MM.1S (cell line): ENCODE data around the gene S100A16.

Source experiments
- DNase-seq: peaks from one replicate; pipeline ENCODE4 v3.0.0-alpha.2; 2015
- H2AFZ ChIP-seq: fragments of 300-600 bp; sonication (generic); 2 replicates; pipeline ENCODE4 v1.6.0; 2016; ENCODE audit warnings: antibody characterized with exemption, low read length
- H3F3A ChIP-seq: fragments of 300-600 bp; sonication (generic); 2 replicates; pipeline ENCODE4 v1.6.1; 2016; ENCODE audit warnings: mild to moderate bottlenecking, antibody characterized with exemption, low read length, moderate library complexity, mixed read lengths; ENCODE audit not compliant: insufficient read depth
- H3K27ac ChIP-seq: fragments of 300-600 bp; sonication (generic); 2 replicates; pipeline ENCODE4 v1.5.1; 2016; ENCODE audit warnings: mild to moderate bottlenecking, low read length
- H3K27me3 ChIP-seq: fragments of 300-600 bp; sonication (generic); replicated peaks from 2 replicates; pipeline ENCODE4 v1.6.0; 2016; ENCODE audit warnings: low read length; ENCODE audit not compliant: insufficient read depth
- H3K36me3 ChIP-seq: fragments of 300-600 bp; sonication (generic); replicated peaks from 2 replicates; pipeline ENCODE4 v1.6.1; 2016; ENCODE audit warnings: mild to moderate bottlenecking, low read length, mixed read lengths; ENCODE audit not compliant: insufficient read depth
- H3K4me1 ChIP-seq: fragments of 300-600 bp; sonication (generic); 2 replicates; pipeline ENCODE4 v1.6.1; 2016; ENCODE audit warnings: low read length, mixed read lengths
- H3K4me2 ChIP-seq: fragments of 300-600 bp; sonication (generic); 2 replicates; pipeline ENCODE4 v1.6.0; 2016; ENCODE audit warnings: low read depth, low read length
- H3K4me3 ChIP-seq: fragments of 300-600 bp; sonication (generic); 2 replicates; pipeline ENCODE4 v1.5.1; 2016; ENCODE audit warnings: low read length, mixed read lengths
- H3K79me2 ChIP-seq: fragments of 300-600 bp; sonication (generic); 2 replicates; pipeline ENCODE4 v1.6.1; 2016; ENCODE audit warnings: mixed run types, low read length, mixed read lengths
- H3K9ac ChIP-seq: fragments of 300-600 bp; sonication (generic); 2 replicates; pipeline ENCODE4 v1.6.1; 2016; ENCODE audit warnings: low read length, mixed read lengths
- H3K9me2 ChIP-seq: fragments of 300-600 bp; sonication (generic); replicated peaks from 2 replicates; pipeline ENCODE4 v1.6.1; 2016; ENCODE audit warnings: mild to moderate bottlenecking, low read length, mixed read lengths; ENCODE audit not compliant: insufficient read depth
- H3K9me3 ChIP-seq: fragments of 300-600 bp; sonication (generic); replicated peaks from 2 replicates; pipeline ENCODE4 v1.6.1; 2016; ENCODE audit warnings: mild to moderate bottlenecking, low read length, mixed read lengths; ENCODE audit not compliant: insufficient read depth
- H4K20me1 ChIP-seq: fragments of 300-600 bp; sonication (generic); 2 replicates; pipeline ENCODE4 v1.6.1; 2016; ENCODE audit warnings: mild to moderate bottlenecking, low read length, moderate library complexity, mixed read lengths; ENCODE audit not compliant: insufficient read depth
- EZH2 ChIP-seq: fragments of 300-600 bp; sonication (generic); optimal IDR thresholded peaks from 2 replicates; pipeline ENCODE3; 2017; ENCODE audit warnings: low read depth, mild to moderate bottlenecking, antibody characterized with exemption, low read length, mixed read lengths
- EZH2phosphoT487 ChIP-seq: fragments of 300-600 bp; sonication (generic); IDR thresholded peaks from 2 replicates; pipeline ENCODE4 v1.6.1; 2018; ENCODE audit warnings: antibody characterized with exemption, low read length
- TF ChIP-seq, protein P1 (sequence below): fragments of 300-600 bp; sonication (generic); IDR thresholded peaks from 2 replicates; pipeline ENCODE4 v1.5.1; 2016; ENCODE audit warnings: antibody characterized with exemption, low read length, mixed read lengths

Gene S100A16

DNA sequence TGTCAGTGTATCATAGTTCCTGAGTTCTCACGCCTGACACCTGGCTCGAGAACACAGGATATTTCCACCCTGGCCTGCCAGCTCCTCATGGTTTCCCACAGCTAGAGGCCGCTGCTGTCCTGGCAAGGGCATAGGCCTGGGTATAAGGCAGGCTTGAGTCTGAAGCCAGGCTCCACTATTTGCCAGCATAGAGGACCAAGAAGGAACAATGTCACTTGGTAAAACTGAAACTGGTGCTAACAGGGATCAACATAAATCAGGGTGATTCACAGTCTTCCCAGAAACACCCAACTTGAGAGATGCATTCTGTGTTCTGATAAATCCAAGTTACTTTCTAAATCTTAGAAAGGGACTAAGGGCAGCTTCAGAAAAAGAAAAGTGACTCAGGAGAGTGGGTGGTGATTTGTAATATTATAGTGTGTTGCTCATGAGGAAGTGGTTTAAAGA, 40.3 kb downstream of the S100A16 start:
- peak; percentile 77 for DNase-seq

DNA sequence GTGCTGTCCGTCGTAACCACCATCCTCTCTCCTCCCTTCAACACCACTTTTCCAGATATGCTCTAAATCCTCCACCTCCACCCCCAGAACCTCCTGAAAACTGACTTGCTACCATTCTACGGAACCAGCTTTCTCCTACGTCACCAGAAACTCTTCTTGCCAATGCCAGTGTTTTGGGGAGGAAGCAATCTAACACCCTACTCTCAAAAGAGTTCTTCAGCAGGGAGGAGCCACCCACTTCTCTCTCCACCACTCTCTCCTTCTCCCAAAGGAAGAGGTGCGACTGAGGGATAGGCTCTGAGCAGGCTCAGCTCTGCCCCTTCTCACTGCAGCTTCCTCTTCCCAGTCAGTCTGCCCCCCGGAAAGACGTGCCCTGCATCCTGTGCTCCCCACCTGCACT, 41.2 kb downstream of the S100A16 start:
- no peak overlapping the region for H3K4me3 ChIP-seq
- H4K20me1 ChIP-seq: no peaks in the 10 kb centered on the region
- no peak overlapping the region for H3K4me2 ChIP-seq
- peaks cover 7% of the 10 kb centered on the region for H3K4me1 ChIP-seq
- no peaks in the 10 kb centered on the region for H3K79me2 ChIP-seq
- DNase-seq: no peak
- H3F3A ChIP-seq: no peaks in the 10 kb centered on the region
- H3K36me3 ChIP-seq: no peaks in the 10 kb centered on the region
- H3K27me3 ChIP-seq: no peaks in the 10 kb centered on the region
- H3K27ac ChIP-seq: no peak overlapping the region
- no peaks in the 10 kb centered on the region for H3K9me3 ChIP-seq
- no peaks in the 10 kb centered on the region for H3K9me2 ChIP-seq
- TF ChIP-seq EZH2phosphoT487 (no peak), EZH2 (no peak)
- TF ChIP-seq, protein P1, sequence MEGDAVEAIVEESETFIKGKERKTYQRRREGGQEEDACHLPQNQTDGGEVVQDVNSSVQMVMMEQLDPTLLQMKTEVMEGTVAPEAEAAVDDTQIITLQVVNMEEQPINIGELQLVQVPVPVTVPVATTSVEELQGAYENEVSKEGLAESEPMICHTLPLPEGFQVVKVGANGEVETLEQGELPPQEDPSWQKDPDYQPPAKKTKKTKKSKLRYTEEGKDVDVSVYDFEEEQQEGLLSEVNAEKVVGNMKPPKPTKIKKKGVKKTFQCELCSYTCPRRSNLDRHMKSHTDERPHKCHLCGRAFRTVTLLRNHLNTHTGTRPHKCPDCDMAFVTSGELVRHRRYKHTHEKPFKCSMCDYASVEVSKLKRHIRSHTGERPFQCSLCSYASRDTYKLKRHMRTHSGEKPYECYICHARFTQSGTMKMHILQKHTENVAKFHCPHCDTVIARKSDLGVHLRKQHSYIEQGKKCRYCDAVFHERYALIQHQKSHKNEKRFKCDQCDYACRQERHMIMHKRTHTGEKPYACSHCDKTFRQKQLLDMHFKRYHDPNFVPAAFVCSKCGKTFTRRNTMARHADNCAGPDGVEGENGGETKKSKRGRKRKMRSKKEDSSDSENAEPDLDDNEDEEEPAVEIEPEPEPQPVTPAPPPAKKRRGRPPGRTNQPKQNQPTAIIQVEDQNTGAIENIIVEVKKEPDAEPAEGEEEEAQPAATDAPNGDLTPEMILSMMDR: no peak
- no peak overlapping the region for H2AFZ ChIP-seq
- no peak overlapping the region for H3K9ac ChIP-seq

More for the DNA sequence above, 40.3 kb downstream of the S100A16 start:
- no peak overlapping the region for H3K4me3 ChIP-seq
- no peak overlapping the region for H2AFZ ChIP-seq
- no peaks in the 10 kb centered on the region for H4K20me1 ChIP-seq
- H3K9me3 ChIP-seq: no peaks in the 10 kb centered on the region
- peaks cover under 1% of the 10 kb centered on the region; the same call in 1 of the 2 replicates for H3K27me3 ChIP-seq
- no peaks in the 10 kb centered on the region for H3F3A ChIP-seq
- no peaks in the 10 kb centered on the region for H3K36me3 ChIP-seq
- no peaks in the 10 kb centered on the region for H3K9me2 ChIP-seq
- no peak overlapping the region for H3K27ac ChIP-seq
- 0 out of 2 replicates have a peak, but pooled peaks cover 3% of the 10 kb centered on the region for H3K4me1 ChIP-seq
- H3K9ac ChIP-seq: no peak overlapping the region
- no peaks in the 10 kb centered on the region for H3K79me2 ChIP-seq
- no peak overlapping the region for H3K4me2 ChIP-seq
- TF ChIP-seq, protein P1: peak; percentile 93
- TF ChIP-seq EZH2: no peak
- TF ChIP-seq EZH2phosphoT487: no peak

DNA sequence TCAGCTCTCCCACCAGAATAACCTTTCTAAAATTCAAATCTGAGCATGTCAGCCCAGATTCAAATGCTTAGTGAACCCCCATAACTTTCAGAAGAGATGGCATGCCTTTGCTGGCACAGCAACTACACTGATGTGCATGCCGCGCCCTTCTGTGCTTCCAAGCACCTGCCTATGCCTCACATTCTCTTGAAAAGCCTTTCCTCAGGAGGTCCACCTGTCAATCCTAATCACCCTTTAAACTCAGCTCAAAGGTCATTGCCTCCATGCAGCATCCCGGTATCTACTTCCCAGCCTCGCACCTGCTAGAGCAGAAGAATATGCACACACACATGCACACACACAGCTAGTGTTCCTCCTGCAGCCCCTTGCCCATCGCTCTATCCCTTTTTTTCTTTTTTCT, 42.1 kb downstream of the S100A16 start:
- no peak overlapping the region for H3K4me3 ChIP-seq
- DNase-seq: no peak
- no peaks in the 10 kb centered on the region for H3K79me2 ChIP-seq
- no peaks in the 10 kb centered on the region for H3K27me3 ChIP-seq
- no peaks in the 10 kb centered on the region for H3F3A ChIP-seq
- no peak for TF ChIP-seq EZH2
- TF ChIP-seq, protein P1: no peak
- no peak for TF ChIP-seq EZH2phosphoT487
- H2AFZ ChIP-seq: no peak overlapping the region
- no peaks in the 10 kb centered on the region for H3K36me3 ChIP-seq
- H3K9ac ChIP-seq: no peak overlapping the region
- peaks cover 12% of the 10 kb centered on the region for H3K4me1 ChIP-seq
- H3K4me2 ChIP-seq: no peak overlapping the region
- no peaks in the 10 kb centered on the region for H4K20me1 ChIP-seq
- H3K27ac ChIP-seq: no peak overlapping the region
- H3K9me3 ChIP-seq: no peaks in the 10 kb centered on the region
- H3K9me2 ChIP-seq: no peaks in the 10 kb centered on the region
